ENCODE measurements around the gene PLEKHG4B. TPM values are rescaled to one million over a fixed set of nuclear protein-coding genes. Genes with fewer than 3 reads are reported as not detected.

The PLEKHG4B gene
- total and polyA plus RNA-seq, 2 of the 4 experiments (the other 2 are of a cell fraction): 1.1 TPM

- Histone ChIP-seq H3K4me2 (ENCODE audit: low read depth, low read length) (no peak overlapping the region), H3K18ac (ENCODE audit: low read depth, low read length) (peak overlapping the region; percentile 14; the same call in 1 of the 2 replicates), H3K36me3 (ENCODE audit: control insufficient read depth, insufficient read depth, low read length) (no peaks in the 10 kb centered on the region), H3K27me3 (ENCODE audit: control insufficient read depth, insufficient read depth, low read length) (no peaks in the 10 kb centered on the region), H2AK9ac (replicated peaks; ENCODE audit: low read depth, low read length, poor library complexity) (no peak overlapping the region), H2AK5ac (ENCODE audit: low read depth, low read length) (peak overlapping the region; percentile 100), H4K8ac (ENCODE audit: low read depth in 2 of 2, low read length in 2 of 2) (peak overlapping the region; percentile 63 to 80; a peak in 2 of 4 replicates), H2BK120ac (ENCODE audit: low read depth, low read length) (peak overlapping the region; percentile 97), H4K5ac (ENCODE audit: low read depth, low read length) (no peak overlapping the region), H2BK20ac (ENCODE audit: low read depth, low read length) (peak overlapping the region; percentile 57), H4K91ac (ENCODE audit: insufficient read depth, low read depth, low read length) (peak overlapping the region; percentile 95), H2BK5ac (ENCODE audit: low read depth, low read length, poor library complexity, severe bottlenecking) (no peak overlapping the region), H3K4me3 (ENCODE audit: insufficient read depth, low read depth, low read length) (no peak overlapping the region), H3K27ac (ENCODE audit: insufficient read depth, low read length) (no peak overlapping the region), H3K9ac (ENCODE audit: low read depth, low read length) (no peak overlapping the region), H3K79me1 (ENCODE audit: low read depth in 1 of 2, low read length in 2 of 2) (no peaks in the 10 kb centered on the region; a peak in 1 of 4 replicates), H4K20me1 (ENCODE audit: insufficient read depth, low read length) (no peaks in the 10 kb centered on the region), H3K4me1 (ENCODE audit: control insufficient read depth, insufficient read depth, low read length) (peaks cover 19% of the 10 kb centered on the region), H3K4ac (ENCODE audit: low read depth, low read length) (peak overlapping the region; percentile 95), H3K9me1 (ENCODE audit: insufficient read depth, low read length) (peaks cover 22% of the 10 kb centered on the region; the same call in 1 of the 2 replicates), H3K23ac (ENCODE audit: low read depth, low read length) (0 out of 2 replicates have a peak overlapping the region, but pooled peaks have one; percentile 34), H2BK15ac (ENCODE audit: low read depth, low read length) (peak overlapping the region; percentile 93; the same call in 2 of the 3 replicates), H3K56ac (ENCODE audit: extremely low read depth, insufficient read depth, low read length) (no peak overlapping the region), H3K9me3 (ENCODE audit: control insufficient read depth, insufficient read depth, low read length) (no peaks in the 10 kb centered on the region), H3K14ac (replicated peaks; ENCODE audit: low read depth, low read length) (peak overlapping the region; percentile 83), H2AFZ (replicated peaks; ENCODE audit: low read length, poor library complexity) (peak overlapping the region; percentile 16)
- intact Hi-C loops (cut with micrococcal nuclease) (no loop called here), dilution Hi-C loops (cut with HindIII; ENCODE audit: low sequenced_read_pairs, unreplicated experiment) (no loop called here), in situ Hi-C loops (cut with MboI; ENCODE audit: low sequenced_read_pairs) (no loop called here)
- POLR2A ChIA-PET (ENCODE audit: unreplicated experiment): no interaction called here
- CTCF ChIA-PET: no interaction called here
- no TSS peak for BruUV-seq (replicated peaks)
- TF ChIP-seq MXI1 (IDR thresholded peaks at IDR 0.05; ENCODE audit: borderline replicate concordance, low read depth, low read length): no peak
- no peak for TF ChIP-seq NFE2L2 (IDR thresholded peaks at IDR 0.05; ENCODE audit: low read depth, low read length)
- no peak for TF ChIP-seq SMC3 (IDR thresholded peaks at IDR 0.05; ENCODE audit: low read depth, low read length)
- TF ChIP-seq MAFK (IDR thresholded peaks at IDR 0.05; ENCODE audit: low read depth, low read length): no peak
- no peak for TF ChIP-seq USF2 (IDR thresholded peaks at IDR 0.05; ENCODE audit: low read depth, low read length)
- no peak for TF ChIP-seq RFX5 (IDR thresholded peaks at IDR 0.05; ENCODE audit: low read depth, low read length)
- no peak for TF ChIP-seq MAZ (IDR thresholded peaks at IDR 0.05; ENCODE audit: borderline replicate concordance, low read depth, low read length)
- no peak for TF ChIP-seq FOS (IDR thresholded peaks at IDR 0.05; ENCODE audit: low read depth, low read length)
- TF ChIP-seq ELK1 (IDR thresholded peaks at IDR 0.05; ENCODE audit: borderline replicate concordance, low read depth, low read length): no peak
- no peak for TF ChIP-seq POLR2A (IDR thresholded peaks at IDR 0.05; ENCODE audit: low read depth, low read length)
- TF ChIP-seq RAD21 (IDR thresholded peaks at IDR 0.05; ENCODE audit: low read length): no peak
- TF ChIP-seq CEBPB (IDR thresholded peaks at IDR 0.05; ENCODE audit: low read depth, low read length): no peak
- no peak for TF ChIP-seq BHLHE40 (IDR thresholded peaks at IDR 0.05; ENCODE audit: low read depth, low read length)
- no peak for TF ChIP-seq RCOR1 (IDR thresholded peaks at IDR 0.05; ENCODE audit: insufficient replicate concordance, low read length)
- WGBS, 2 experiments (ENCODE audit: extremely low coverage in 2 of 2, insufficient read length in 1 of 2): 97% methylated on average over 5 of the region's 27 CpGs; no CpG with 5 or more reads in 1 of the 2 experiments
- ATAC-seq (ENCODE audit: low read depth) (no peak), DNase-seq (no peak)
These were observed 74.7 kb downstream of the PLEKHG4B start for GRCh38 chr5:166441-167372.

All from IMR-90 (cell line).